ENCODE results near the gene CA10.

The CA10 gene

DNA sequence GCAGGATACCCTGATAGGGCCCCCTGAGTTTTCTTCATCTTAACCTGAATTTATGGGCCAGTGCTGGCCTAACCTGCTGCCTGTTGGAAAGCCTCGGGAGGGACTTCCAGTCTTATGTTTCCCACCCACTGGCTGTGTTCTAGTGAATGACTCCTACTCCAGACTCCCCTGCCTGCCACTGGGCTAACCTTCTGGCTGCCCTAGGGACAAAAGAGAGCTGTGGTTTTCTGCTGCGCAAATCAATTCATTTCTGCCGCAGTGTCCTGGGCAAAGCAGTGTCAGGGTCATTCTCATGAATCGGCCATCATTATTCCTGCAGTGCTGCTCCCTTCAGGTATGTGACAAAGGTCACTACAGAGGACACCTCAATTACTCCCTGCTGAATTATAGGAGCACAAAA is 512.0 kb downstream of the CA10 start:
- Histone ChIP-seq H3K4me1 (no peaks in the 10 kb centered on the region), H3K27me3 (no peaks in the 10 kb centered on the region), H3K4me3 (ENCODE audit: low read depth, low read length) (no peak overlapping the region), H3K9me3 (no peaks in the 10 kb centered on the region), H3K36me3 (no peaks in the 10 kb centered on the region)
- no peak for DNase-seq
- TF ChIP-seq CTCF (IDR thresholded peaks at IDR 0.05; ENCODE audit: low read depth, low read length) = no peak

GRCh38 chr17:51645056-51645455 is 513.5 kb downstream of the CA10 start:
- no peak overlapping the region for H3K4me3 ChIP-seq (ENCODE audit: low read depth, low read length)
- H3K36me3 ChIP-seq = no peaks in the 10 kb centered on the region
- H3K27me3 ChIP-seq = no peaks in the 10 kb centered on the region
- no peaks in the 10 kb centered on the region for H3K4me1 ChIP-seq
- DNase-seq = no peak
- TF ChIP-seq CTCF (IDR thresholded peaks at IDR 0.05; ENCODE audit: low read depth, low read length) = no peak
- H3K9me3 ChIP-seq = no peaks in the 10 kb centered on the region

DNA sequence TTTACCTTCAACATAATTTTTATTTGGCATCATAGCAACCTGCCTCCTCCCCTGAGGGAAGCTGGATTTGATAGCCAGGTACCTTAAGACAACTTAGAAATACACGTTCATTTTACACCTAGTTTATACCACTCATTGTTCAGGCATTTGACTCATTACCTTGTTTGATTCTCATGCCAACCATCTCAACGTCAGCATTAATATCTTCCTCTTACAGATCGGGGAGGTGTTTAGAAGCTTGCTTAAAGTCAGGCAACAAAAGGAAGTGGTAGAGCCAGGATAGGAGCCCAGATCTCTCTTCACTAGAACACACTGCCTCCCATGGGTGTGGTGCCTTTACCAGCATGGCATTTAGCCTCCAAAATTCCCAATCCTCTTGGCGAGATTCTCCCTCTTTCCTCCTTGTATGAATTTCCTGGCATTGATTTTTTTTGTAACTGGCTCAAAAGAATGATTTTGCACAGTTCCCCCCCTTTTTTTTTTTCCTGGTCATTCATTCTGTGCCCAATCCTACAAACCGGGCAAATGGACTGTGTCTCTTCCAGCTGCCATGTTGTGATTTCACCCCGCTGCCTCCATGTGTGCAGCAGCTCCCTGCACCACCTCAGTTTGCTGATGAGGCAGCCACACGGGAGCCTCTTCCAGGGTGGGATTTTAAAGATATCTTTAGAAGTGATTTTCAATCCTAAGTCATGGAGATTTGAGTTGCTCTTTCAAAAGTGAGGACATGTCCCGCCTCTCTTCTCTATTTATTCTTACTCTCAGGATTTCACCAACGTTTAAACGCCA is 514.6 kb downstream of the CA10 start:
- Histone ChIP-seq H3K27me3 (no peaks in the 10 kb centered on the region), H3K4me1 (no peaks in the 10 kb centered on the region), H3K4me3 (ENCODE audit: low read depth, low read length) (no peak overlapping the region), H3K36me3 (no peaks in the 10 kb centered on the region), H3K9me3 (no peaks in the 10 kb centered on the region)
- no peak for TF ChIP-seq CTCF (IDR thresholded peaks at IDR 0.05; ENCODE audit: low read depth, low read length)
- no peak for DNase-seq

- no peak for TF ChIP-seq CTCF (IDR thresholded peaks at IDR 0.05; ENCODE audit: low read depth, low read length)
Observed at GRCh38 chr17:51642029-51642428, 516.5 kb downstream of the CA10 start.

DNA sequence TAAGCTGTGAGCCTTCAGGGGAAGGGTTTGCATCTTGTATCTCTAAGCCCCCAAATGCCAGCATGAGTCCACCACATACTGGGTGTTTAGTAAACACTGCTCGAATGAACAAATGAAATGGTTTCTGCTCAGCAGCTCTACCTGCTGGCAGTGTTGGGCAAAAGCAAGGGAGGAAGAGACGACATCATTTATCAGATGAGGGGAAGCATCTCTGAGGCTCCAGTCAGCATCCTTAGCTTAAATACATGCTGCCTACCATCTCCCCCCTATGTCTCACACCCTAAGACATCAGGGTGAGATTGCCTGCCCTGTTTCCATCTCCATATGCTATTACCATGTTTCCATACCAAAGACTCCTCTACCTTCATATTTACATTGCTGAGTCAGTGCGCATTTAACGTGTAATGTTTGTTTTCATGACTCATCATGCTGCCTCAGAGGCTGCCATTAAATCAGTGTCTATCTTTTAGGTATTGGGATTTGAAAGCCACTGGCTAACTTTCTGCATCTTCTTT is 518.3 kb downstream of the CA10 start:
- H3K4me3 ChIP-seq (ENCODE audit: low read depth, low read length) = no peak overlapping the region

More at GRCh38 chr17:51642029-51642428, 516.5 kb downstream of the CA10 start:
- no peaks in the 10 kb centered on the region for H3K9me3 ChIP-seq
- no peaks in the 10 kb centered on the region for H3K36me3 ChIP-seq
- DNase-seq = no peak
- H3K4me1 ChIP-seq = no peaks in the 10 kb centered on the region
- no peaks in the 10 kb centered on the region for H3K27me3 ChIP-seq
- no peak overlapping the region for H3K4me3 ChIP-seq (ENCODE audit: low read depth, low read length)

More for the DNA sequence above, 518.3 kb downstream of the CA10 start:
- peak; percentile 22 for DNase-seq
- Histone ChIP-seq H3K36me3 (no peaks in the 10 kb centered on the region), H3K27me3 (no peaks in the 10 kb centered on the region), H3K4me1 (no peaks in the 10 kb centered on the region), H3K9me3 (no peaks in the 10 kb centered on the region)
- TF ChIP-seq CTCF (IDR thresholded peaks at IDR 0.05; ENCODE audit: low read depth, low read length) = peak; percentile 71
